HEK293 (cell line): Measurements from ENCODE around the gene RDM1.

Experiments
- FEZF1 ChIP-seq: fragments of 450-650 bp; formaldehyde crosslinking; IDR thresholded peaks from 2 replicates; pipeline ENCODE4 v1.5.1; 2016; ENCODE audit warnings: missing biosample characterization, missing genetic modification characterization
- GFI1B ChIP-seq: fragments of 450-650 bp; formaldehyde crosslinking; IDR thresholded peaks from 2 replicates; pipeline ENCODE4 v1.5.1; 2016; ENCODE audit warnings: missing biosample characterization, missing genetic modification characterization
- KLF1 ChIP-seq: fragments of 450-650 bp; formaldehyde crosslinking; IDR thresholded peaks from 2 replicates; pipeline ENCODE4 v1.5.1; 2016; ENCODE audit warnings: missing biosample characterization, missing genetic modification characterization
- MZF1 ChIP-seq: fragments of 450-650 bp; formaldehyde crosslinking; IDR thresholded peaks from 2 replicates; pipeline ENCODE4 v1.5.1; 2017; ENCODE audit warnings: missing biosample characterization, missing genetic modification characterization, borderline replicate concordance
- TRIM28 ChIP-seq: IDR thresholded peaks from 2 replicates; pipeline ENCODE4 v1.6.1; 2011; ENCODE audit warnings: low read length, control low read depth, borderline replicate concordance
- ZIC2 ChIP-seq: fragments of 450-650 bp; formaldehyde crosslinking; IDR thresholded peaks from 2 replicates; pipeline ENCODE4 v1.5.1; 2016; ENCODE audit warnings: missing biosample characterization, missing genetic modification characterization
- ZNF24 ChIP-seq: fragments of 450-650 bp; formaldehyde crosslinking; IDR thresholded peaks from 2 replicates; pipeline ENCODE4 v1.5.1; 2016; ENCODE audit warnings: missing biosample characterization, missing genetic modification characterization
- ZNF404 ChIP-seq: fragments of 450-650 bp; formaldehyde crosslinking; IDR thresholded peaks from 2 replicates; pipeline ENCODE4 v1.5.1; 2017; ENCODE audit warnings: missing biosample characterization, missing genetic modification characterization
- ZNF571 ChIP-seq: fragments of 450-650 bp; formaldehyde crosslinking; IDR thresholded peaks from 2 replicates; pipeline ENCODE4 v1.5.0; 2017; ENCODE audit warnings: missing biosample characterization, missing genetic modification characterization
- ZNF768 ChIP-seq: fragments of 450-650 bp; formaldehyde crosslinking; IDR thresholded peaks from 2 replicates; pipeline ENCODE4 v1.5.1; 2018; ENCODE audit warnings: missing biosample characterization, mild to moderate bottlenecking, missing genetic modification characterization
- ZNF776 ChIP-seq: fragments of 450-650 bp; formaldehyde crosslinking; IDR thresholded peaks from 2 replicates; pipeline ENCODE4 v1.5.0; 2017; ENCODE audit warnings: missing biosample characterization, missing genetic modification characterization, borderline replicate concordance
- ZNF837 ChIP-seq: fragments of 450-650 bp; formaldehyde crosslinking; IDR thresholded peaks from 2 replicates; pipeline ENCODE4 v1.5.1; 2016; ENCODE audit warnings: missing biosample characterization, missing genetic modification characterization
- TF ChIP-seq, protein P1 (sequence below): fragments of 450-650 bp; formaldehyde crosslinking; conservative IDR thresholded peaks from 2 replicates; pipeline ENCODE4 v1.5.1; 2016; ENCODE audit warnings: low read depth, missing biosample characterization, missing genetic modification characterization
- TF ChIP-seq, protein P2 (sequence below): fragments of 450-650 bp; formaldehyde crosslinking; IDR thresholded peaks from 2 replicates; pipeline ENCODE4 v1.5.1; 2016; ENCODE audit warnings: missing biosample characterization, missing genetic modification characterization
- TF ChIP-seq, protein P3 (sequence below): fragments of 450-650 bp; formaldehyde crosslinking; IDR thresholded peaks from 2 replicates; pipeline ENCODE4 v1.5.1; 2016; ENCODE audit warnings: missing biosample characterization, missing genetic modification characterization, borderline replicate concordance

Gene RDM1

DNA sequence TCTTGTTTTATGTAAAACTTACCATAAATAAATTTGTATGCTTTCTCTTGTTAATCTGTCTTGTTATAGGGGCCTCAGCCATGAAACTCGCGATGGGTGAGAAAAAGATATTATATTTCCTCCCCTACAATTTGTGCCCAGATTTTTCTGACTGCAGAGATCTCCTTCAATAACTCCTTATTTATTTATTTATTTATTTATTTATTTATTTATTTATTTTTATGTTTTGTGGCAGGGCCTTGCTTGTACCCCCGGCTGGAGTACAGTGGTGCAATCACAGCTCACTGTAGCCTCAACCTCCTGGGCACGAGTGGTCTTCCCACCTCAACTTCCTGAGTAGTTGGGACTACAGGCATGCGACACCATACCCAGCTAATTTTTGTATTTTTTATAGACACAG, 27.1 kb downstream of the RDM1 start (continued):
- TF ChIP-seq, protein P1, sequence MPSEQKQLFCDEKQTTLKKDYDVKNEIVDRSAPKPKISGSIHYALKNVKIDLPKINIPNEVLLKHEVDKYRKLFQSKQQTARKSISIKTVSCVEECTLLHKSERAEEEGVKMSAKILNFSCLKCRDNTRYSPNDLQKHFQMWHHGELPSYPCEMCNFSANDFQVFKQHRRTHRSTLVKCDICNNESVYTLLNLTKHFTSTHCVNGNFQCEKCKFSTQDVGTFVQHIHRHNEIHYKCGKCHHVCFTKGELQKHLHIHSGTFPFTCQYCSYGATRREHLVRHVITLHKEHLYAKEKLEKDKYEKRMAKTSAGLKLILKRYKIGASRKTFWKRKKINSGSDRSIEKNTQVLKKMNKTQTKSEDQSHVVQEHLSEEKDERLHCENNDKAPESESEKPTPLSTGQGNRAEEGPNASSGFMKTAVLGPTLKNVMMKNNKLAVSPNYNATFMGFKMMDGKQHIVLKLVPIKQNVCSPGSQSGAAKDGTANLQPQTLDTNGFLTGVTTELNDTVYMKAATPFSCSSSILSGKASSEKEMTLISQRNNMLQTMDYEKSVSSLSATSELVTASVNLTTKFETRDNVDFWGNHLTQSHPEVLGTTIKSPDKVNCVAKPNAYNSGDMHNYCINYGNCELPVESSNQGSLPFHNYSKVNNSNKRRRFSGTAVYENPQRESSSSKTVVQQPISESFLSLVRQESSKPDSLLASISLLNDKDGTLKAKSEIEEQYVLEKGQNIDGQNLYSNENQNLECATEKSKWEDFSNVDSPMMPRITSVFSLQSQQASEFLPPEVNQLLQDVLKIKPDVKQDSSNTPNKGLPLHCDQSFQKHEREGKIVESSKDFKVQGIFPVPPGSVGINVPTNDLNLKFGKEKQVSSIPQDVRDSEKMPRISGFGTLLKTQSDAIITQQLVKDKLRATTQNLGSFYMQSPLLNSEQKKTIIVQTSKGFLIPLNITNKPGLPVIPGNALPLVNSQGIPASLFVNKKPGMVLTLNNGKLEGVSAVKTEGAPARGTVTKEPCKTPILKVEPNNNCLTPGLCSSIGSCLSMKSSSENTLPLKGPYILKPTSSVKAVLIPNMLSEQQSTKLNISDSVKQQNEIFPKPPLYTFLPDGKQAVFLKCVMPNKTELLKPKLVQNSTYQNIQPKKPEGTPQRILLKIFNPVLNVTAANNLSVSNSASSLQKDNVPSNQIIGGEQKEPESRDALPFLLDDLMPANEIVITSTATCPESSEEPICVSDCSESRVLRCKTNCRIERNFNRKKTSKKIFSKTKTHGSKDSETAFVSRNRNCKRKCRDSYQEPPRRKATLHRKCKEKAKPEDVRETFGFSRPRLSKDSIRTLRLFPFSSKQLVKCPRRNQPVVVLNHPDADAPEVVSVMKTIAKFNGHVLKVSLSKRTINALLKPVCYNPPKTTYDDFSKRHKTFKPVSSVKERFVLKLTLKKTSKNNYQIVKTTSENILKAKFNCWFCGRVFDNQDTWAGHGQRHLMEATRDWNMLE (tag by site-specific recombination) = peak; percentile 91
- no peak for TF ChIP-seq ZNF24 (tag by site-specific recombination)
- TF ChIP-seq KLF1 (tag by site-specific recombination) = no peak
- no peak for TF ChIP-seq ZNF571
- 0 out of 2 replicates have a peak, but pooled peaks have one; percentile 17 for TF ChIP-seq ZNF404 (tag by site-specific recombination)
- TF ChIP-seq ZNF768 (tag by site-specific recombination) = no peak
- TF ChIP-seq MZF1 = no peak; the same call in 1 of the 2 replicates
- no peak for TF ChIP-seq FEZF1 (tag by site-specific recombination)
- no peak for TF ChIP-seq TRIM28
- TF ChIP-seq ZNF837 (tag by site-specific recombination) = no peak
- no peak for TF ChIP-seq ZIC2 (tag by site-specific recombination)
- 0 out of 2 replicates have a peak, but pooled peaks have one; percentile 23 for TF ChIP-seq GFI1B (tag by site-specific recombination)
- TF ChIP-seq, protein P2, sequence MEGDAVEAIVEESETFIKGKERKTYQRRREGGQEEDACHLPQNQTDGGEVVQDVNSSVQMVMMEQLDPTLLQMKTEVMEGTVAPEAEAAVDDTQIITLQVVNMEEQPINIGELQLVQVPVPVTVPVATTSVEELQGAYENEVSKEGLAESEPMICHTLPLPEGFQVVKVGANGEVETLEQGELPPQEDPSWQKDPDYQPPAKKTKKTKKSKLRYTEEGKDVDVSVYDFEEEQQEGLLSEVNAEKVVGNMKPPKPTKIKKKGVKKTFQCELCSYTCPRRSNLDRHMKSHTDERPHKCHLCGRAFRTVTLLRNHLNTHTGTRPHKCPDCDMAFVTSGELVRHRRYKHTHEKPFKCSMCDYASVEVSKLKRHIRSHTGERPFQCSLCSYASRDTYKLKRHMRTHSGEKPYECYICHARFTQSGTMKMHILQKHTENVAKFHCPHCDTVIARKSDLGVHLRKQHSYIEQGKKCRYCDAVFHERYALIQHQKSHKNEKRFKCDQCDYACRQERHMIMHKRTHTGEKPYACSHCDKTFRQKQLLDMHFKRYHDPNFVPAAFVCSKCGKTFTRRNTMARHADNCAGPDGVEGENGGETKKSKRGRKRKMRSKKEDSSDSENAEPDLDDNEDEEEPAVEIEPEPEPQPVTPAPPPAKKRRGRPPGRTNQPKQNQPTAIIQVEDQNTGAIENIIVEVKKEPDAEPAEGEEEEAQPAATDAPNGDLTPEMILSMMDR (tag by site-specific recombination) = no peak
- TF ChIP-seq ZNF776 = no peak
- TF ChIP-seq, protein P3, sequence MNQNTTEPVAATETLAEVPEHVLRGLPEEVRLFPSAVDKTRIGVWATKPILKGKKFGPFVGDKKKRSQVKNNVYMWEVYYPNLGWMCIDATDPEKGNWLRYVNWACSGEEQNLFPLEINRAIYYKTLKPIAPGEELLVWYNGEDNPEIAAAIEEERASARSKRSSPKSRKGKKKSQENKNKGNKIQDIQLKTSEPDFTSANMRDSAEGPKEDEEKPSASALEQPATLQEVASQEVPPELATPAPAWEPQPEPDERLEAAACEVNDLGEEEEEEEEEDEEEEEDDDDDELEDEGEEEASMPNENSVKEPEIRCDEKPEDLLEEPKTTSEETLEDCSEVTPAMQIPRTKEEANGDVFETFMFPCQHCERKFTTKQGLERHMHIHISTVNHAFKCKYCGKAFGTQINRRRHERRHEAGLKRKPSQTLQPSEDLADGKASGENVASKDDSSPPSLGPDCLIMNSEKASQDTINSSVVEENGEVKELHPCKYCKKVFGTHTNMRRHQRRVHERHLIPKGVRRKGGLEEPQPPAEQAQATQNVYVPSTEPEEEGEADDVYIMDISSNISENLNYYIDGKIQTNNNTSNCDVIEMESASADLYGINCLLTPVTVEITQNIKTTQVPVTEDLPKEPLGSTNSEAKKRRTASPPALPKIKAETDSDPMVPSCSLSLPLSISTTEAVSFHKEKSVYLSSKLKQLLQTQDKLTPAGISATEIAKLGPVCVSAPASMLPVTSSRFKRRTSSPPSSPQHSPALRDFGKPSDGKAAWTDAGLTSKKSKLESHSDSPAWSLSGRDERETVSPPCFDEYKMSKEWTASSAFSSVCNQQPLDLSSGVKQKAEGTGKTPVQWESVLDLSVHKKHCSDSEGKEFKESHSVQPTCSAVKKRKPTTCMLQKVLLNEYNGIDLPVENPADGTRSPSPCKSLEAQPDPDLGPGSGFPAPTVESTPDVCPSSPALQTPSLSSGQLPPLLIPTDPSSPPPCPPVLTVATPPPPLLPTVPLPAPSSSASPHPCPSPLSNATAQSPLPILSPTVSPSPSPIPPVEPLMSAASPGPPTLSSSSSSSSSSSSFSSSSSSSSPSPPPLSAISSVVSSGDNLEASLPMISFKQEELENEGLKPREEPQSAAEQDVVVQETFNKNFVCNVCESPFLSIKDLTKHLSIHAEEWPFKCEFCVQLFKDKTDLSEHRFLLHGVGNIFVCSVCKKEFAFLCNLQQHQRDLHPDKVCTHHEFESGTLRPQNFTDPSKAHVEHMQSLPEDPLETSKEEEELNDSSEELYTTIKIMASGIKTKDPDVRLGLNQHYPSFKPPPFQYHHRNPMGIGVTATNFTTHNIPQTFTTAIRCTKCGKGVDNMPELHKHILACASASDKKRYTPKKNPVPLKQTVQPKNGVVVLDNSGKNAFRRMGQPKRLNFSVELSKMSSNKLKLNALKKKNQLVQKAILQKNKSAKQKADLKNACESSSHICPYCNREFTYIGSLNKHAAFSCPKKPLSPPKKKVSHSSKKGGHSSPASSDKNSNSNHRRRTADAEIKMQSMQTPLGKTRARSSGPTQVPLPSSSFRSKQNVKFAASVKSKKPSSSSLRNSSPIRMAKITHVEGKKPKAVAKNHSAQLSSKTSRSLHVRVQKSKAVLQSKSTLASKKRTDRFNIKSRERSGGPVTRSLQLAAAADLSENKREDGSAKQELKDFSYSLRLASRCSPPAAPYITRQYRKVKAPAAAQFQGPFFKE (tag by site-specific recombination) = no peak
